Measurements from ENCODE around the gene TGFBR2.

Gene TGFBR2

GRCh38 chr3:30604093-30604492, 2.3 kb upstream of the TGFBR2 start:
- DNase-seq: no peak

- no peak for DNase-seq
Measured at GRCh38 chr3:30604558-30604957, 1.8 kb upstream of the TGFBR2 start.

- DNase-seq: no peak
Measured at GRCh38 chr3:30605005-30605404, 1.4 kb upstream of the TGFBR2 start.

GRCh38 chr3:30605706-30606300, 598 bp upstream of the TGFBR2 start:
- no peak for DNase-seq

GRCh38 chr3:30607032-30607833, 832 bp downstream of the TGFBR2 start:
- no peak for DNase-seq

- DNase-seq: no peak
Measured at GRCh38 chr3:30608598-30608947, 2.2 kb downstream of the TGFBR2 start.

GRCh38 chr3:30609930-30610701, 3.7 kb downstream of the TGFBR2 start:
- DNase-seq: no peak

- DNase-seq: no peak
Measured at GRCh38 chr3:30610702-30611368, 4.4 kb downstream of the TGFBR2 start.

- DNase-seq: no peak
Measured at GRCh38 chr3:30611613-30612436, 5.4 kb downstream of the TGFBR2 start.

GRCh38 chr3:30612437-30613132, 6.2 kb downstream of the TGFBR2 start:
- no peak for DNase-seq

- DNase-seq: no peak
Measured at GRCh38 chr3:30613133-30613825, 6.9 kb downstream of the TGFBR2 start.

- no peak for DNase-seq
Measured at GRCh38 chr3:30614373-30614772, 8.0 kb downstream of the TGFBR2 start.

- DNase-seq: no peak
Measured at GRCh38 chr3:30614943-30615342, 8.5 kb downstream of the TGFBR2 start.

GRCh38 chr3:30615615-30616346, 9.4 kb downstream of the TGFBR2 start:
- no peak for DNase-seq

GRCh38 chr3:30616347-30617027, 10.1 kb downstream of the TGFBR2 start:
- DNase-seq: no peak

- no peak for DNase-seq
Measured at GRCh38 chr3:30617069-30617468, 10.7 kb downstream of the TGFBR2 start.

- no peak for DNase-seq
Measured at GRCh38 chr3:30617653-30618052, 11.3 kb downstream of the TGFBR2 start.

GRCh38 chr3:30618526-30618925, 12.1 kb downstream of the TGFBR2 start:
- DNase-seq: no peak

GRCh38 chr3:30619318-30619717, 12.9 kb downstream of the TGFBR2 start:
- DNase-seq: no peak
